Neural cell (in vitro differentiated cells): ENCODE data around the gene KCTD14.
"Not testable (repeated sequence)": the region's sequence is repeated elsewhere in the genome, so short reads cannot be mapped to it uniquely, and the experiment has no call there.

ENCODE experiments used
- CTCF ChIP-seq: fragments of 450-650 bp; IDR thresholded peaks from 2 replicates; pipeline ENCODE4 v1.5.1; 2014; ENCODE audit warnings: antibody characterized with exemption, mild to moderate bottlenecking, moderate library complexity; ENCODE audit not compliant: poor library complexity, severe bottlenecking
- EZH2 ChIP-seq: fragments of 200-600, 300-800 bp; shearing (Covaris generic), sonication (generic); IDR thresholded peaks from 2 replicates; pipeline ENCODE4 v1.6.1; 2014; ENCODE audit warnings: antibody characterized with exemption, low read length, borderline replicate concordance, mild to moderate bottlenecking; ENCODE audit not compliant: insufficient read depth, poor library complexity, severe bottlenecking
- MXI1 ChIP-seq: fragments of 450-650 bp; conservative IDR thresholded peaks from 2 replicates; pipeline ENCODE4 v1.6.1; 2014; ENCODE audit warnings: antibody characterized with exemption, mild to moderate bottlenecking; ENCODE audit not compliant: poor library complexity, severe bottlenecking
- POLR2AphosphoS5 ChIP-seq: IDR thresholded peaks from 2 replicates; pipeline ENCODE4 v1.6.1; 2012
- RAD21 ChIP-seq: fragments of 450-650 bp; conservative IDR thresholded peaks from 2 replicates; pipeline ENCODE4 v1.6.1; 2014; ENCODE audit warnings: antibody characterized with exemption, mild to moderate bottlenecking, moderate library complexity
- REST ChIP-seq: IDR thresholded peaks from 2 replicates; pipeline ENCODE4 v1.6.1; 2012; ENCODE audit warnings: borderline replicate concordance
- TAF1 ChIP-seq: IDR thresholded peaks from 2 replicates; pipeline ENCODE4 v1.6.1; 2012; ENCODE audit warnings: low read depth

GRCh38 chr11:78041380-78041719, 18.3 kb upstream of the KCTD14 start:
- TF ChIP-seq MXI1, RAD21, CTCF, POLR2AphosphoS5, EZH2, TAF1, REST: not testable (repeated sequence)
